ENCODE results near the gene BCKDHA. TPM values are rescaled to one million over a fixed set of nuclear protein-coding genes. Genes with fewer than 3 reads are reported as not detected.
A peak's percentile ranks its signal among the peaks of the same experiment; 100 is the strongest.

Gene BCKDHA
- total RNA-seq, 1 donor from 2014 or later = 51.0 TPM

DNA sequence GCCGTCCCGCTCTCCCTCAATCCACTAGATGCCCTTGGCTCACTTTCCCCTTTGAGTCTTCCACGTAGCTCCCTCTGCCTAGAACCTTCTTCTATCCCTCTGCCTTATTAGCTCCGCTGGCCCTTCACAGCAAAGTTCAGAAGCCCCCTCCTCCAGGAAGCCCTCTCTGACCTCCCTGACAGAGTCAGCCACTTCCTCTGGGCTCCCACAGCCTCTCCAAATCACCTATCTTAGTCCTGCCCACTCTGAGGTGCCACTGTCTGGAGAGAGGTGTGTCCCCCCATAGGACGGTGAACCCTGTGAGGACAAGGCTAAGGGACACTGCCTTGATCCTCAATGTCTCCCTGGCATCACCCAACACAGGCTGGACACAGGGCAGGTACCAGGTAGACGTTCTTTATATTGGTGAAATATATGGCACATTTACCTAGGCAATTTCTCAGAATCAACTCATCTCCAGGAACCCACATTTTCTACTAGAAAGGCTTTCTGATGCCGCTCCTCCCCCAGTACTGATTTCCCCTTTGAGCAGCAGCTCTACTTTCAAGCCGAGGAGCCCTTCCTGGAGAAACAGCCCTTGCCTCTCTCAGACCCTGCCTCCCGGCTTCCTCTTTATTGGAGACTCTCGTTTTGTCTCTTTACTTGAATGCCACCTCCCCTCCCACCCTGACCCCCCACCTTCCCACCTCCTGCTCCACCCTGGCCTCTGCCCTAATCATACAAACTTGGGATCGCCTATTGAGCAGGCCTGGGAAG lies 40.5 kb upstream of the BCKDHA start:
- Histone ChIP-seq H3K36me3 (no peaks in the 10 kb centered on the region), H3K27me3 (ENCODE audit: low read depth) (peaks cover 10% of the 10 kb centered on the region), H3K27ac (replicated peaks) (peak overlapping the region; percentile 27), H3K4me3 (no peak overlapping the region), H3K9me3 (replicated peaks) (no peaks in the 10 kb centered on the region), H3K4me1 (peaks cover 41% of the 10 kb centered on the region)
- intact Hi-C loops (cut with micrococcal nuclease) = no loop called here
- no peak for DNase-seq
- TF ChIP-seq CTCF (IDR thresholded peaks at IDR 0.05; ENCODE audit: borderline replicate concordance) = no peak

DNA sequence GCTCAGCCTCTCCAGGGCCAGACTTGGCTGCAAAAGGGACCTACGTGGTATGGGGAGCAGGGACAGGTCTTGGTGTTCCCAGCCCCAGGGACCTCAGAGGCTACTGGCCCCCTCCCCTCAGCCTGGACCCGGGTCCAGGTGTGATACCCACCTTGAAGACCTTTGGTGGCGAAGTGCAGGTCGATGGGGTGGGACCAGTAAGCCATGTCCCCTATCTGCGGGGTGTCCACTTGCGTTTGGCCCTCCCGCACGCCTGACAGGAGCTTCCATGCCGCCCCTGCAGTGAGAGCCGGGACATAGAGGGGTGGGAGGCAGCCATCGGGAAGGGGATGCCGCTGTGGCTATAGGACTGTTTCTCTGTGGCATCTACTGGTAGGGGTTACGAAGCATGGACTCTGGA lies 39.9 kb upstream of the BCKDHA start:
- H3K4me3 ChIP-seq = no peak overlapping the region
- no peaks in the 10 kb centered on the region for H3K9me3 ChIP-seq (replicated peaks)
- peaks cover 4% of the 10 kb centered on the region for H3K27me3 ChIP-seq (ENCODE audit: low read depth)
- intact Hi-C loops (cut with micrococcal nuclease) = no loop called here
- no peak overlapping the region for H3K27ac ChIP-seq (replicated peaks)
- no peak for TF ChIP-seq CTCF (IDR thresholded peaks at IDR 0.05; ENCODE audit: borderline replicate concordance)
- H3K4me1 ChIP-seq = peaks cover 36% of the 10 kb centered on the region
- H3K36me3 ChIP-seq = no peaks in the 10 kb centered on the region
- no peak for DNase-seq

DNA sequence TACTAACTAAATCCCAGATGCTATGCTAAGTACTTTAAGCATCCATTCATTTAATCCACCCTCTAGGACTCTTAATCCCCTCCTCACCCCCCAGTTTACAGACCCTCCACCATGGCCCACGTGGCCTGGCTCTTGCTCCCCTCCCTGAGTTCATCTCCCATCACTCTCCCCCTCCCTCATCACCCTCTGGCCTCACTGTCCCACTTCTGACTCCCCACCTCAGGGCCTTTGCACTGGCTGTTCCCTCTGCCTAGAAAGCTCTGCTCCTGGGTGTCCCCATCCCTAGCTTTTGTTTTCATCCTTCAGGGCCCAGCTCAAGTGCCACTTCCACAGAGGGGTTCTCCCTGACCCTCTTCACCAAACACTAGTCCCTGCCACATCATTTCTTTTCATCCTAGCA lies 37.9 kb upstream of the BCKDHA start:
- Histone ChIP-seq H3K4me1 (peaks cover 27% of the 10 kb centered on the region), H3K9me3 (replicated peaks) (no peaks in the 10 kb centered on the region), H3K36me3 (no peaks in the 10 kb centered on the region), H3K4me3 (no peak overlapping the region), H3K27me3 (ENCODE audit: low read depth) (no peaks in the 10 kb centered on the region), H3K27ac (replicated peaks) (no peak overlapping the region)
- TF ChIP-seq CTCF (IDR thresholded peaks at IDR 0.05; ENCODE audit: borderline replicate concordance) = no peak
- DNase-seq = no peak
- intact Hi-C loops (cut with micrococcal nuclease) = no loop called here

GRCh38 chr19:41362143-41362847 lies 35.3 kb upstream of the BCKDHA start:
- no peak for TF ChIP-seq CTCF (IDR thresholded peaks at IDR 0.05; ENCODE audit: borderline replicate concordance)
- intact Hi-C loops (cut with micrococcal nuclease) = no loop called here

GRCh38 chr19:41363371-41363752 lies 34.3 kb upstream of the BCKDHA start:
- peak overlapping the region; percentile 76 for H3K4me3 ChIP-seq
- H3K27me3 ChIP-seq (ENCODE audit: low read depth) = no peaks in the 10 kb centered on the region
- H3K36me3 ChIP-seq = no peaks in the 10 kb centered on the region
- peaks cover 13% of the 10 kb centered on the region for H3K4me1 ChIP-seq
- peak overlapping the region; percentile 97 for H3K27ac ChIP-seq (replicated peaks)
- intact Hi-C loops (cut with micrococcal nuclease) = no loop called here
- TF ChIP-seq CTCF (IDR thresholded peaks at IDR 0.05; ENCODE audit: borderline replicate concordance) = no peak
- DNase-seq = no peak
- H3K9me3 ChIP-seq (replicated peaks) = no peaks in the 10 kb centered on the region

More at GRCh38 chr19:41362143-41362847, 35.3 kb upstream of the BCKDHA start:
- no peak overlapping the region for H3K4me3 ChIP-seq
- H3K9me3 ChIP-seq (replicated peaks) = no peaks in the 10 kb centered on the region
- peaks cover 13% of the 10 kb centered on the region for H3K4me1 ChIP-seq
- no peaks in the 10 kb centered on the region for H3K36me3 ChIP-seq
- no peak overlapping the region for H3K27ac ChIP-seq (replicated peaks)
- DNase-seq = no peak
- H3K27me3 ChIP-seq (ENCODE audit: low read depth) = no peaks in the 10 kb centered on the region
